Measurements from ENCODE around the gene AGPAT3. TPM values are rescaled to one million over a fixed set of nuclear protein-coding genes. Genes with fewer than 3 reads are reported as not detected.

AGPAT3 gene
- total RNA-seq, 1 donor from 2014 or later = 34.4 TPM

- no peak for DNase-seq (ENCODE audit: low read depth in 2 of 2)
Measured at GRCh38 chr21:43935711-43936110, 70.7 kb downstream of the AGPAT3 start.

- no peak for DNase-seq (ENCODE audit: low read depth in 2 of 2)
Measured at GRCh38 chr21:43936247-43936967, 71.4 kb downstream of the AGPAT3 start.

GRCh38 chr21:43937051-43937832 is 72.2 kb downstream of the AGPAT3 start:
- DNase-seq (ENCODE audit: low read depth in 2 of 2) = no peak

GRCh38 chr21:43937891-43938309 is 72.9 kb downstream of the AGPAT3 start:
- DNase-seq (ENCODE audit: low read depth in 2 of 2) = no peak

- peak; percentile 59 to 81 for DNase-seq (ENCODE audit: low read depth in 2 of 2)
Measured at GRCh38 chr21:43938751-43939442, 73.9 kb downstream of the AGPAT3 start.

GRCh38 chr21:43939443-43940328 is 74.7 kb downstream of the AGPAT3 start:
- DNase-seq (ENCODE audit: low read depth in 2 of 2) = no peak

- DNase-seq (ENCODE audit: low read depth in 2 of 2) = no peak
Measured at GRCh38 chr21:43940329-43941050, 75.5 kb downstream of the AGPAT3 start.

GRCh38 chr21:43942201-43942600 is 77.2 kb downstream of the AGPAT3 start:
- no peak for DNase-seq (ENCODE audit: low read depth in 2 of 2)

GRCh38 chr21:43942621-43943020 is 77.6 kb downstream of the AGPAT3 start:
- no peak for DNase-seq (ENCODE audit: low read depth in 2 of 2)

- DNase-seq (ENCODE audit: low read depth in 2 of 2) = no peak
Measured at GRCh38 chr21:43943512-43944077, 78.6 kb downstream of the AGPAT3 start.

GRCh38 chr21:43944078-43944633 is 79.1 kb downstream of the AGPAT3 start:
- DNase-seq (ENCODE audit: low read depth in 2 of 2) = no peak

GRCh38 chr21:43944757-43945156 is 79.7 kb downstream of the AGPAT3 start:
- no peak for DNase-seq (ENCODE audit: low read depth in 2 of 2)

- no peak for DNase-seq (ENCODE audit: low read depth in 2 of 2)
Measured at GRCh38 chr21:43948740-43949498, 83.9 kb downstream of the AGPAT3 start.

- no peak for DNase-seq (ENCODE audit: low read depth in 2 of 2)
Measured at GRCh38 chr21:43949499-43950208, 84.6 kb downstream of the AGPAT3 start.

GRCh38 chr21:43950481-43950880 is 85.5 kb downstream of the AGPAT3 start:
- no peak for DNase-seq (ENCODE audit: low read depth in 2 of 2)

- no peak for DNase-seq (ENCODE audit: low read depth in 2 of 2)
Measured at GRCh38 chr21:43950936-43951335, 85.9 kb downstream of the AGPAT3 start.

- no peak for DNase-seq (ENCODE audit: low read depth in 2 of 2)
Measured at GRCh38 chr21:43951911-43952703, 87.1 kb downstream of the AGPAT3 start.

GRCh38 chr21:43953021-43953420 is 88.0 kb downstream of the AGPAT3 start:
- DNase-seq (ENCODE audit: low read depth in 2 of 2) = no peak

All from dermis microvascular lymphatic vessel endothelial cell (primary cell).